ENCODE data around the gene NBAS.

NBAS gene

DNA sequence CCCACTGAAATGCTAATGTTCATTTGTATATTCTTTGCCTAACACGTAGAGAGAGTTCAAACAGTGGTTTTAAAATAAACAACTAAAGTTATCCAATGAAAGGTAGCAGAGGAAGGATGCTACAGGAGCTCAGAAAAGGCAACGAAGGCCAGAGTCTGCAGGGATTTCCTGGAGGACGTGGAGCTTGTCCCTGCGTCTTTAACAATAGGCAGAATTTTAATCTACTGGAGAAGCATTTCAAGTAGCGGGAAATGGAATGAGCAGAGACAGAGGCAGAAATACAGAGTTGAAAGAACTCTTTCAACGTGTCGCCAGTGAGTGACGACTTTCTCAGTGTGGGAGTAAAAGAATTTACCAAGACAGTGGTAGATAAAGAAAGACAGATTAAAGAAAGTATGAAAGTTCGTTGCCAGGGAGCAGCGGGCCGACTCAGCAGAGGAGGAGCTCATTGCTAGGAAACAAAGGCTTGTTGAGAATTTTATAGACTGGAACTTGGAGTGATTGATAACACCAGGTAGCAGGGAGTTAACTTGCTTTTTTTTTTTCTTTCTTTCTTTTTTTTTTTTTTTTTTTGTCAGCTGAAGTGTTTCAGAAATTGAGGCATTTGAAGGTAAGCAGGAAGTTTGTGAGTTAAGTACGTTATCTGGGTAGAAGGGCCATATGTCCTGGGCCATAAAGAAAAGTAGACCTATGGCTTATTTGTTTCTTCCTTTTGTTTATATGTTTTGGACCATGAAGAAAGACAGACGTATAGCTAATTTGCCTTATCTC is 625 bp upstream of the NBAS start:
- DNase-seq: no peak
- Histone ChIP-seq H3K27ac (ENCODE audit: insufficient read depth, low read length, poor library complexity, severe bottlenecking) (peak overlapping the region; percentile 59), H3K4me1 (ENCODE audit: control insufficient read depth, insufficient read depth, low read length, poor library complexity, severe bottlenecking) (peaks cover 6% of the 10 kb centered on the region)

DNA sequence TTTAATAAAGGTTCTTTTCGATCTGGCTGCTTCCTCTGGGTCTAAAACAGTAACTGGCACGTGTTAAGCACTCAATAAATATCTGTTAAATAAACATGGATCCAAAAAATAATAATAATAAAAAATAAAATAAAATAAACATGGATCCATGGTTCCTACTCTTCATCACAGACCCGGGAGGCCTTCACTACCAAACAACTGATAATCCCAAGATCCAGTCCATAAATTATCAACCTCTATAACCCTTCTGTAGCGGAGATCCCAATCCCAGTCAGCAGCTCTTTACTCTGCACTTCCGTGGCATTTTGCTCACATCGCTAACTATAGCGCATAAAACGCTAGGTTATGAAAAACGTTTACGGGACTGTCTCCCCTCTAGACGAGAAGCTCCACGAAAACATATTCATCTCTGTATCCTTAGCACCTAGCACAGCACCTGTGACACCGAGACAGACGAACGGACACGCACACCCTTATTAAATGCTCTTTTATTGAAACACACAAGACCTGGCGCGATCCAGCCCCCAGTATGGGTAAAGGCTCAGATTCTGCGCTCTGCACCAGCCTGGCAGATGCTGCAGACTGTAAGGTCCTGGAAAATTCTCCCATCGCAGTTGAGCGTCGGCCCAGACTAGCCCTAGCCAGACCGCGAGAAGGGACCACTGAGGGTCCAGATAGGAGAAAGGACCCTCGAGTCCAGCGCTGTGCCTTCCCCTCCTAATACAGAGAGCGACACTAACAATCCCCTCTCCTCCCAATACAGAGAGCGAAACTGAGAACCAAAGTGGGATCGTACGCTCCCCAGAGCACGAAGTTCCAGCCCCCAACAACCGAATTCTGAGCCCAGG is 770 bp downstream of the NBAS start:
- peak overlapping the region; percentile 97 for H3K4me3 ChIP-seq (ENCODE audit: insufficient read depth, low read depth, low read length, poor library complexity, severe bottlenecking)
- no peak for DNase-seq

More for the DNA sequence above, 625 bp upstream of the NBAS start:
- H3K27me3 ChIP-seq (replicated peaks; ENCODE audit: control insufficient read depth, insufficient read depth, low read length, poor library complexity, severe bottlenecking): no peaks in the 10 kb centered on the region
- H3K9me3 ChIP-seq (ENCODE audit: control insufficient read depth, low read length): no peaks in the 10 kb centered on the region
- peak overlapping the region; percentile 97 for H3K4me3 ChIP-seq (ENCODE audit: insufficient read depth, low read depth, low read length, poor library complexity, severe bottlenecking)
- H3K36me3 ChIP-seq (ENCODE audit: control insufficient read depth, insufficient read depth, low read length): no peaks in the 10 kb centered on the region

DNA sequence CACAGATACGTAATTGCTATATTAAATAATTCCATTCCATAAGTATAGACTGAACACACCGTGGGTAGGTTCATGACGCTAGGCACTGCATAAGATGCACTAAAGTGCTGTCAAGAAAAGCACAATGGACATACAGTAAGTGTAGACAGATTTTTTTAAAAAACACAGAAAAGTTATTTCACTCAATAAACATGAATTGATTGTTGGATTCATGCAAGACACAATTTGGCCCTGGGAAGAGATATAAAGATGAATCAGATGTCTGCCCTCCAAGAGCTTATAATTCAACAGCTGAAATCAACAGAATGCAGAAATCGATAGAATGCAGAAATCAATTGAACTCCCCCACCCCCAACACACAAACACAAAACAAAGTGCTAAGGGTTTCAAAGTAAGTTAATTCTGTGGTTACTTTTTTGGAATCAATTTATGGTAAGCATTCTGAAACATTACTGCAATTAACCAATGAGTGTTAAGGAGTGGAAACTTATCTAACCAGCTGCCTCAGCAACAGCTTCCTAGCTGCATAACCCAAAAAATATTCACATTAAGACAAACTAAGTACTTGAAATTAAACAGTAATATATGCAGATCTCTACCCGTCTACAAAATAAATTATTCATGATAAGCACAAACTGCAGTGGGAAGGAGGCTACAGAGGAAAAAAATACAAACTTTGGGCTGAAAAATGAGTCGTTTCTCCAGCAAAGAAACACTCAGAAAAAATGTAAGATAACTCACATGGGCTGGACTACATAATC is 1.6 kb downstream of the NBAS start:
- H3K4me3 ChIP-seq (ENCODE audit: insufficient read depth, low read depth, low read length, poor library complexity, severe bottlenecking): no peak overlapping the region
- H3K27me3 ChIP-seq (replicated peaks; ENCODE audit: control insufficient read depth, insufficient read depth, low read length, poor library complexity, severe bottlenecking): no peaks in the 10 kb centered on the region
- H3K9me3 ChIP-seq (ENCODE audit: control insufficient read depth, low read length): no peaks in the 10 kb centered on the region
- H3K36me3 ChIP-seq (ENCODE audit: control insufficient read depth, insufficient read depth, low read length): peaks cover 4% of the 10 kb centered on the region
- no peak overlapping the region for H3K27ac ChIP-seq (ENCODE audit: insufficient read depth, low read length, poor library complexity, severe bottlenecking)
- no peak for DNase-seq
- peaks cover 6% of the 10 kb centered on the region for H3K4me1 ChIP-seq (ENCODE audit: control insufficient read depth, insufficient read depth, low read length, poor library complexity, severe bottlenecking)

More for the DNA sequence above, 770 bp downstream of the NBAS start:
- H3K36me3 ChIP-seq (ENCODE audit: control insufficient read depth, insufficient read depth, low read length): peaks cover 4% of the 10 kb centered on the region
- peak overlapping the region; percentile 59 for H3K27ac ChIP-seq (ENCODE audit: insufficient read depth, low read length, poor library complexity, severe bottlenecking)
- H3K27me3 ChIP-seq (replicated peaks; ENCODE audit: control insufficient read depth, insufficient read depth, low read length, poor library complexity, severe bottlenecking): no peaks in the 10 kb centered on the region
- H3K4me1 ChIP-seq (ENCODE audit: control insufficient read depth, insufficient read depth, low read length, poor library complexity, severe bottlenecking): peaks cover 6% of the 10 kb centered on the region
- H3K9me3 ChIP-seq (ENCODE audit: control insufficient read depth, low read length): no peaks in the 10 kb centered on the region

DNA sequence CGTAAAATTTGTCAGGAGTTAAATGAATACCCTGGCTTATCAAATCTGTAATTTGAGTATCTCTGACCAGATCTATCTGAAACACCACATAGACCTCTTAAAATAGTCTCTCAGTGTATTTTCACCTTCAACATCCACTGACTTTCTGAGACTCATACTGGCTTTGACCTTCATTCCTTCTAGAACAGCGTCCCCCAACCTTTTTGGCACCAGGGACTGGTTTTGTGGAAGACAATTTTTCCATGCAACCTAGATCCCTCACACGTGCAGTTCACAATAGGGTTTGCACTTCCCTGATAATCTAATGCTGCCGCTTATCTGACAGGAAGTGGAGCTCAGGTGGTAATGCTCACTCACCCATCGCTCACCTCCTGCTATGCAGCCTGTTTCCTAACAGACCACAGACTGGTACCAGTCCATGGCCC is 3.2 kb downstream of the NBAS start:
- no peak overlapping the region for H3K4me3 ChIP-seq (ENCODE audit: insufficient read depth, low read depth, low read length, poor library complexity, severe bottlenecking)
- H3K27me3 ChIP-seq (replicated peaks; ENCODE audit: control insufficient read depth, insufficient read depth, low read length, poor library complexity, severe bottlenecking): no peaks in the 10 kb centered on the region
- H3K9me3 ChIP-seq (ENCODE audit: control insufficient read depth, low read length): no peaks in the 10 kb centered on the region
- H3K36me3 ChIP-seq (ENCODE audit: control insufficient read depth, insufficient read depth, low read length): peaks cover 4% of the 10 kb centered on the region
- H3K27ac ChIP-seq (ENCODE audit: insufficient read depth, low read length, poor library complexity, severe bottlenecking): no peak overlapping the region
- no peak for DNase-seq
- peaks cover 6% of the 10 kb centered on the region for H3K4me1 ChIP-seq (ENCODE audit: control insufficient read depth, insufficient read depth, low read length, poor library complexity, severe bottlenecking)

DNA sequence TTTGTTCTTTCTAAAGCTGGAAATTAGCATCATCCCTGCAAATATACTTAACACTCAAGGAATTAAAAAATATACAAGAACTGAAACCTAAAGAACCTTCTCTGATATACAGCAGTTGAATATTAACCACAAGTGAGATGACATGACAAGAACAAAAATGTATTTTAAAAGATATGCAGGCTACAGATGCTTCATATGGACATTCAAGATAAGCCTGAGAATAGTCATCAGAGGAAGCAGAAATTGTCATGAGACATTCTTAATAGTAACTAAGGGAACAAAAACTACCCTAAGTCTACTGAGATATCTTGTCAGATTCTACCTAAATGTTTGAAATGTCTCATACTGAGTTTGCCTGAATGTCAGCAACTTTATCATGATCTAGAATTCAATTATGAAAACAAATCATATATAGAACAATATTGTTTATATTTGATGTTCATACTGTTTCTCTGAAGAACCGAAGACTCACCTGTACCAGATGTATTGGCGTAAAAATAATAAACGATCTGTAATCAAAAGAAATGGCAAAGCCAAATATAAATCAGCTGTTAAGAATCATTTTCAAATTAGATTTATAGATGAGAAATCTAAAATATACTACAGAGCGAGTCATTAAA is 4.7 kb downstream of the NBAS start:
- Histone ChIP-seq H3K27me3 (replicated peaks; ENCODE audit: control insufficient read depth, insufficient read depth, low read length, poor library complexity, severe bottlenecking) (no peaks in the 10 kb centered on the region), H3K4me3 (ENCODE audit: insufficient read depth, low read depth, low read length, poor library complexity, severe bottlenecking) (no peak overlapping the region), H3K27ac (ENCODE audit: insufficient read depth, low read length, poor library complexity, severe bottlenecking) (no peak overlapping the region), H3K9me3 (ENCODE audit: control insufficient read depth, low read length) (no peaks in the 10 kb centered on the region), H3K36me3 (ENCODE audit: control insufficient read depth, insufficient read depth, low read length) (peaks cover 4% of the 10 kb centered on the region), H3K4me1 (ENCODE audit: control insufficient read depth, insufficient read depth, low read length, poor library complexity, severe bottlenecking) (peaks cover 6% of the 10 kb centered on the region)
- no peak for DNase-seq

DNA sequence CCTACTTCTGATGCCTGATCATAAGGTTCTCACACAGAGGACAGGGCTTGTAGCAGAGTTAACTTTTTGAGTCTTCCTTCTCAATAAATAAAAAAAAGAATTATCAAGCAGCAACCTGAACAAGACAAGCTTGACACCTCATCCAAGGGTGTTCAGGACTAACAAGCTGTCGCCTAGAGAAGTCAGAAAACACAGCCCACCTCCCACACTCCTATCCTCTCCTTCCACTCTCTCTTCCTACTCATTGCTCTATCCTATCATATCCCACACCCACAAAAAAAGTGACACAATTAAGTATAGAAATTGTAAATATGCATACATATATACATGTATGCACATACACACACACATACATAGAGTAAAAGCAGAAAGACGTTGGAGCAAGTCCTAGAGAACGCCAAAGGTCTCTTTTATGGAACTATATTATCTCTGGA is 5.4 kb downstream of the NBAS start:
- no peaks in the 10 kb centered on the region for H3K27me3 ChIP-seq (replicated peaks; ENCODE audit: control insufficient read depth, insufficient read depth, low read length, poor library complexity, severe bottlenecking)
- peaks cover 4% of the 10 kb centered on the region for H3K36me3 ChIP-seq (ENCODE audit: control insufficient read depth, insufficient read depth, low read length)
- no peak for DNase-seq
- no peaks in the 10 kb centered on the region for H3K9me3 ChIP-seq (ENCODE audit: control insufficient read depth, low read length)
- peaks cover 6% of the 10 kb centered on the region for H3K4me1 ChIP-seq (ENCODE audit: control insufficient read depth, insufficient read depth, low read length, poor library complexity, severe bottlenecking)
- no peak overlapping the region for H3K27ac ChIP-seq (ENCODE audit: insufficient read depth, low read length, poor library complexity, severe bottlenecking)
- H3K4me3 ChIP-seq (ENCODE audit: insufficient read depth, low read depth, low read length, poor library complexity, severe bottlenecking): no peak overlapping the region

DNA sequence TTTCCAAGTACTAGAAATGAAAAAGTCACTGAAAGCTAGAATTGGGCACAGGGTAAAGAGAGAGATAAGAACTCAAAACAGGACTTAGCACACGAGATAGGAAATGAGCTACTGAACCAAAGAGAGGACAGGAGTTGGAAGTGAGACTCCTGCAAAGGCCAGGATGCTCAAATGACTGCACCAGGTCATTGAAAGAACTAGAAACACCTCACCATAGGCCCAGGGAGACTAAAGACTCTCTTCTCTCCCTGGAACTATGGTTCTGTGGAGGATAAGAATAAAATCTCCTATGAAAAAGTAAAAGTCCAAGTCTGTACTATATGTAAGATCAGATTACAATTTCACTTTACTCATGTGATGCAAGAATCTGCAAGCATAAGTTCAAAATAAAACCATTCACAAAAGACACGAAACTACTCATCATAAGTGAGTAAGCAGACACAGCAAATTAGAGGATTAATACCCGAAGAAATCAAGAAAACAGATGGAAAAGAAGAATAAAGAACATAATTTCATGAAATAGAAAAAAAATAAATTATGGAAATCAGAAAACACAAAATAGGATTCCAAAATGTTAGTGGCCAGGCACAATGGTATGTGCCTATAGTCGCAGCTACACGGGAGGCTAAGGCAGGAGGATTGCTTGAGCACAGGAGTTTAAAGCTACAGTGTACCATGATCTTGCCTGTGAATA is 6.5 kb downstream of the NBAS start:
- H3K4me1 ChIP-seq (ENCODE audit: control insufficient read depth, insufficient read depth, low read length, poor library complexity, severe bottlenecking): peaks cover 4% of the 10 kb centered on the region
- no peaks in the 10 kb centered on the region for H3K27me3 ChIP-seq (replicated peaks; ENCODE audit: control insufficient read depth, insufficient read depth, low read length, poor library complexity, severe bottlenecking)
- no peaks in the 10 kb centered on the region for H3K9me3 ChIP-seq (ENCODE audit: control insufficient read depth, low read length)
- H3K27ac ChIP-seq (ENCODE audit: insufficient read depth, low read length, poor library complexity, severe bottlenecking): no peak overlapping the region
- H3K36me3 ChIP-seq (ENCODE audit: control insufficient read depth, insufficient read depth, low read length): peaks cover 4% of the 10 kb centered on the region
- H3K4me3 ChIP-seq (ENCODE audit: insufficient read depth, low read depth, low read length, poor library complexity, severe bottlenecking): no peak overlapping the region
- no peak for DNase-seq

DNA sequence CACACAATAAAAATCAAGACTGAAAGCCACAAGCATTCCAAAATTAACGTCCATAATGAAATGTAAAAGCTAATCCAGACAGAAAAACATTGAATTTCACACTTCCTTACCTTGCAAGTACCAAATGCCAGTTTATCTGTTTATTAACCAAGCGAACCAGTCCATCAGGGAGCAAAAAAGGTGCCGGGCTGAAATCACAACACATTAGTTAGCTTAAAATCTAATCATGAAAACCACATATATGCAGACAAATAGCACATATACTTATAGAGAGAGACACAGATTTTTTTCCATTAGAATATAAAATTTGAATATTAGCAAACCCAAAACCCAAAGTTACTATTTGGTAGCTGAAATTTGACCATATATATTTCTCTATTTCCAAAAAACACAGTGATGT is 7.2 kb downstream of the NBAS start:
- Histone ChIP-seq H3K36me3 (ENCODE audit: control insufficient read depth, insufficient read depth, low read length) (peaks cover 4% of the 10 kb centered on the region), H3K27ac (ENCODE audit: insufficient read depth, low read length, poor library complexity, severe bottlenecking) (no peak overlapping the region), H3K4me3 (ENCODE audit: insufficient read depth, low read depth, low read length, poor library complexity, severe bottlenecking) (no peak overlapping the region), H3K9me3 (ENCODE audit: control insufficient read depth, low read length) (no peaks in the 10 kb centered on the region), H3K27me3 (replicated peaks; ENCODE audit: control insufficient read depth, insufficient read depth, low read length, poor library complexity, severe bottlenecking) (no peaks in the 10 kb centered on the region), H3K4me1 (ENCODE audit: control insufficient read depth, insufficient read depth, low read length, poor library complexity, severe bottlenecking) (no peaks in the 10 kb centered on the region)
- no peak for DNase-seq

DNA sequence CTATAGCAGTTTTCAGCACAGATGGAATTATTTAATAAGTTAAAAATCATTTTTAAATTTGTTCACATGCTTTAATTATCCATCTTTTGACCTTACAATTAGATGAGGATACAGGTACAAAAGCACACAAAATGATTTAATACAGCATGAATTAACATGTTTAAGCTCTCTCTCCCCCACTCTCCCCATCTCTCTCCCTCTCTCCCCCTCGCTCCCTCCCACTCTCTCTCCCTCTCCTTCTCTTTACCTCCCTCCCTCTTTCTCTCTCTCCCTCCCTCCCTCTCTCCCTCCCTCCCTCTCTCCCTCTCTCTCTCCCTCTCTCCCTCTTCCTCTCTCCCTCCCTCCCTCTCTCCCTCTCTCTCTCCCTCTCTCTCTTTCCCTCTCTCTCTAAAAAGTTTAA is 7.6 kb downstream of the NBAS start:
- H3K4me1 ChIP-seq (ENCODE audit: control insufficient read depth, insufficient read depth, low read length, poor library complexity, severe bottlenecking): no peaks in the 10 kb centered on the region
- H3K4me3 ChIP-seq (ENCODE audit: insufficient read depth, low read depth, low read length, poor library complexity, severe bottlenecking): no peak overlapping the region
- H3K27ac ChIP-seq (ENCODE audit: insufficient read depth, low read length, poor library complexity, severe bottlenecking): no peak overlapping the region
- no peak for DNase-seq
- H3K36me3 ChIP-seq (ENCODE audit: control insufficient read depth, insufficient read depth, low read length): peaks cover 4% of the 10 kb centered on the region
- no peaks in the 10 kb centered on the region for H3K27me3 ChIP-seq (replicated peaks; ENCODE audit: control insufficient read depth, insufficient read depth, low read length, poor library complexity, severe bottlenecking)
- no peaks in the 10 kb centered on the region for H3K9me3 ChIP-seq (ENCODE audit: control insufficient read depth, low read length)
